Kidney (tissue), 14 donors: ENCODE measurements around the gene NOC4L. TPM values are rescaled to one million over a fixed set of nuclear protein-coding genes. Genes with fewer than 3 reads are reported as not detected.
"Not testable (repeated sequence)": the region's sequence is repeated elsewhere in the genome, so short reads cannot be mapped to it uniquely, and the experiment has no call there.

Experiments used
- DNase-seq, 5 donors: peaks; one replicate each; pipeline ENCODE4 v3.0.0-alpha.2; 2013 to 2020
- FAIRE-seq: peaks from 2 replicates; lab custom pipeline; 2012; peaks lifted over from hg19 to GRCh38; lab: Jason Lieb, UNC
- H3K27ac ChIP-seq, 2 donors: one replicate each; pipeline ENCODE4 v1.7.0; 2013; ENCODE audit warnings: low read depth in 2 of 2, low read length in 2 of 2, inconsistent platforms in 1 of 2
- H3K27me3 ChIP-seq: one replicate; pipeline ENCODE4 v1.7.1; 2013; ENCODE audit warnings: low read length, inconsistent platforms; ENCODE audit not compliant: control insufficient read depth, insufficient read depth
- H3K36me3 ChIP-seq, 3 donors: one replicate each; pipeline versions ENCODE4 v1.7.0 to v1.7.1; 2013; ENCODE audit warnings: low read length in 3 of 3, control low read depth in 1 of 3, inconsistent platforms in 1 of 3; ENCODE audit not compliant: insufficient read depth in 3 of 3, control insufficient read depth in 2 of 3
- H3K4me1 ChIP-seq, 3 donors: one replicate each; pipeline versions ENCODE4 v1.7.0 to v1.7.1; 2013; ENCODE audit warnings: low read length in 3 of 3, inconsistent platforms in 1 of 3, low read depth in 1 of 3; ENCODE audit not compliant: control insufficient read depth in 2 of 3, insufficient read depth in 2 of 3
- H3K4me3 ChIP-seq, 3 donors: one replicate each; pipeline versions ENCODE4 v1.7.0 to v1.8.1; 2013; ENCODE audit warnings: low read length in 3 of 3, control low read depth in 1 of 3, inconsistent platforms in 1 of 3
- H3K9ac ChIP-seq, 3 donors: one replicate each; pipeline versions ENCODE4 v1.7.0 to v1.7.1; 2013; ENCODE audit warnings: low read length in 3 of 3, control low read depth in 1 of 3, inconsistent platforms in 1 of 3
- H3K9me3 ChIP-seq, 3 donors: one replicate each; pipeline versions ENCODE4 v1.7.0 to v1.7.1; 2013; ENCODE audit warnings: low read length in 3 of 3, control low read depth in 1 of 3, inconsistent platforms in 1 of 3; ENCODE audit not compliant: control insufficient read depth in 2 of 3, insufficient read depth in 1 of 3
- CTCF ChIP-seq: IDR thresholded peaks from 3 replicates; pipeline ENCODE4 v1.5.1; 2012; ENCODE audit warnings: mild to moderate bottlenecking, moderate library complexity, borderline replicate concordance; ENCODE audit not compliant: insufficient read depth; ENCODE audit errors: extremely low read depth
- intact Hi-C: fragments of 100-400 bp; cut with DNase I; formaldehyde crosslinking; loops from one replicate; pipeline ENCODE4 v1.11.1; 2022
- polyA plus RNA-seq: library from polyadenylated mRNA; stranded (reverse); fragments of 350-450 nt; fragmentation: Illumina TruSeq; extraction: RNeasy Lipid Tissue Mini Kit (QIAGEN cat#74804); gene quantifications from one replicate; pipeline ENCODE4 v1.2.3, GENCODE V29; 2014; ENCODE audit warnings: low read depth, low replicate concordance; ENCODE audit not compliant: insufficient read depth
- total RNA-seq: library from RNA; stranded (reverse); fragmentation: NEBNext Ultra II Directional; extraction: Animal tissue kit (Norgen Biotek cat#: 25700); gene quantifications from one replicate; pipeline ENCODE4 v1.2.1, GENCODE V29; 2021
- donor health status: control.
- donor health status: control.
- donor health status: control.
- donor health status: control.
- donor health status: control.
- donor health status: DM: yes; HTN: yes; CAD: no.
- donor health status: Normal renal cell carcinoma (clear cell type).

The NOC4L gene
- total and polyA plus RNA-seq, 2 donors from 2014 or later = 20.0 to 22.3 TPM

DNA sequence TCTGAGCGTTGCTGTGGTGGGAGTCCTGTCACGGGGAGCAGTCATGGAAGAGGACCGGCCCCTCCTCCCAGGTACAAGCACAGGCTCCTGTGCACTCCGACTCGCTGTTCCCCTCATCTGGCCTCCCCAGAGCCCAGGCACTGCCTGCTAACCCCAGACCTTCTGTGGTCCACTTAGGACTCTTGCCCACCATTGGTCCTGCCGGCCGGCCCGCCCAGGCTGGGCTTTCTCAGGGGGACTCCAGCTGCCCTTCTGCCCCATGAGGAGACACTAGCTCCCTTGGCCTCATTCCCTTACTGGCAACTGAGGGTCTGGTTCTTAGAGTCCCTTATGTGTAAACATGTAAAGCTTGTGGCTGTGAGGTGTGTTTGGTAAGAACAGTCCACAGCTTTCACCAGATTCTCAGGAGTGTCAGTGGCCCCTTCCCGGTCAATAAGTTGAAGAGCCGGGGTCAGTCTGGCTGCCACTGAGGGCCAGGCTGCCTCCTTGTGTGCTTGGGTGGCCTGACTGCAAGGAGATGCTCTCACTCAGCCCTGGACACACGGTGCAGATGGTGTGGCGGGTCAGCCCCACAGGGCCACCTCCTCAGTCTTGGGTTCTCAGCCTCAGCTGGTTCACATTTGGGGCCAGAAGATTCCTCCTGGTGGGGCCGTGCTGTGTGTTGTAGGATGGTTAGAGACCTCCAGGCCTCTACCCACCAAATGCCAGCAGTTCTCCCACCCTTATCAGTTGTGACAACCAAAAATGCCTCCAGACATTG lies 43.8 kb upstream of the NOC4L start:
- Histone ChIP-seq H3K4me1 (no peaks in the 10 kb centered on the region), H3K27ac (no peak overlapping the region), H3K4me3 (no peak overlapping the region), H3K27me3 (no peaks in the 10 kb centered on the region), H3K36me3 (peaks cover 0 to 5% (median 2%) of the 10 kb centered on the region in 3 donors), H3K9me3 (no peaks in the 10 kb centered on the region), H3K9ac (no peak overlapping the region)
- no peak for FAIRE-seq
- intact Hi-C loops = no loop called here
- TF ChIP-seq CTCF = no peak
- DNase-seq = no peak

DNA sequence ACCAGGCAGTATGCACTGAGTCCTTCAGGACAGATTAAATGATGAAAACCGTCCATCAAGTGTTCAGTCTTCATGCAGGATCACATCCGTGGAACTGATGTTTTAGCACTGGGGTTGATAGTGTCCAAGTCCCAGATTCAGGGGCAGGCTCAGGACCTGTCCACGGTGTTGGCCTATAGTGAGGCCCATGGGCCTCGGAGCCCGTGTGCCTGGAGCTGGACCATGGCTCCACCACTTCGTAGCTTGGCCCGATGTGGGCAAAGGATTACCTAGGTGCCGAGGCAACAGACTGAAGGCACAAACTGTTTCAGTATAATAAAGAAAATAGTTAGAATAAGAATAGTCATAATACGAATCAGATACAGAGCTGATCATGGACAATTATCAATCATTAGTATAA lies 42.0 kb upstream of the NOC4L start:
- Histone ChIP-seq H3K36me3 (peaks cover 0 to 5% (median 2%) of the 10 kb centered on the region in 3 donors), H3K9me3 (no peaks in the 10 kb centered on the region), H3K4me1 (no peaks in the 10 kb centered on the region), H3K9ac (no peak overlapping the region), H3K4me3 (no peak overlapping the region), H3K27me3 (no peaks in the 10 kb centered on the region), H3K27ac (no peak overlapping the region)
- intact Hi-C loops = no loop called here
- DNase-seq (no peak), FAIRE-seq (no peak)
- no peak for TF ChIP-seq CTCF

DNA sequence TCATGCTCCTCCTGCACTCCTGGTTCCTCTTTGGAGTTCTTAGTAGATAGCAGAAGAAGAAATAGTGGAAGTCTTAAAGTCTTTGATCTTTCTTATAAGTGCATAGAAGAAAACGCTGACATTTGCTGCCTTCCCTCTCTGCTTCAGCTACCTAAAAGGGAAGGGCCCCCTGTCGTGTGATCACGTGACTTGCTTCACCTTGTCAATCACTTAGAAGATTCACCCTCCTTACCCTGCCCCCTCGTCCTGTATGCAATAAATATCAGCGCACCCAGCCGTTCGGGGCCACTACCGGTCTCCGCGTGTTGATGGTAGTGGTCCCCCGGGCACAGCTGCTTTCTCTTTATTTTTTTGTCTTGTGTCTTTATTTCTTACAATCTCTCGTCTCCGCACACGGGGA lies 41.2 kb upstream of the NOC4L start:
- not testable (repeated sequence) for H3K27me3 ChIP-seq

DNA sequence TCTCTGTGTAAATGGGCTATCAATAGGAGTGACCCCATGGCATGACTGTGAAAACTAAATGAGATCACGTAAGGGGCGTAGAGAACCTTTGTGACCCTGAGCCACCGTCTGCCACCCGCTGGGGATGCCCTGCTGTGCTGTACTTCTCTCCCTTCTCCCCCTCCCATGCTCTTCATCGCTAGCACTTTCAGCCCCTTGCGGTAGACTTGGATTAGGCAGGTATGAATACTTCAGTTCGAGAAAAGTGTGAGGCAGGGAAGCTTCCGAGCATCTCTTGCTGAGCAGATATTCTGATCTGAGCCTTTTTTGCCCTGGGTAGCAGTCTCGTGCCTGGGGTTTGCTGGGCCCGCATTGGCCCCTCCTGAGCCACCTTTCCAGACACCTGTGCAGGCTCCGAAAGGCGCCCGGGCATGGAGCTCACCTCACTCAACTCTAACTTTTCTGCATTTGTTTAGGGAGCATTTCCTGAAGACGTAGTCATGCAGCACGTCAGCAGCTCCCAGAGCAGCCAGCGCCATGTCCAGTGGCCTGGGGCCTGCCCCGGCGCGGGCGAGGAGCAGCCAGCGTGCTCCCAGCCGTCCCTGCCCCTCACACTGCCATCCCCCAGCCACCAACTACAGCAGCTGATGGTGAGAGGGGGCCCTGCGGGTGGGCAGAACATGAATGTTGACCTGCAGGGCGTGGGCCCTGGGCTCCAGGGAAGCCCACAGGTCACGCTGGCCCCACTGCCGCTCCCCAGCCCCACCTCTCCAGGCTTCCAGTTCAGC lies 40.5 kb upstream of the NOC4L start:
- Histone ChIP-seq H3K9me3 (no peaks in the 10 kb centered on the region), H3K4me3 (no peak overlapping the region), H3K27me3 (no peaks in the 10 kb centered on the region), H3K27ac (no peak overlapping the region), H3K9ac (no peak overlapping the region), H3K36me3 (peaks cover 0 to 5% (median 2%) of the 10 kb centered on the region in 3 donors), H3K4me1 (no peaks in the 10 kb centered on the region)
- no peak for TF ChIP-seq CTCF
- FAIRE-seq (no peak), DNase-seq (no peak)
- intact Hi-C loops = no loop called here

More for the DNA sequence above, 41.2 kb upstream of the NOC4L start:
- intact Hi-C loops, DNase-seq, H3K36me3 ChIP-seq, FAIRE-seq, H3K27ac ChIP-seq, H3K4me1 ChIP-seq, H3K9ac ChIP-seq, H3K4me3 ChIP-seq, H3K9me3 ChIP-seq: not testable (repeated sequence)
